ENCODE results near the gene EHMT1.

EHMT1 gene

GRCh38 chr9:137709411-137710101 is 90.8 kb downstream of the EHMT1 start:
- no peak for DNase-seq (ENCODE audit: low read depth in 1 of 2, low spot score in 1 of 2)
- no peaks in the 10 kb centered on the region for H3K27me3 ChIP-seq (ENCODE audit: insufficient read depth, poor library complexity, severe bottlenecking)
- no peak overlapping the region for H3K27ac ChIP-seq (replicated peaks)
- no peak overlapping the region for H3K4me3 ChIP-seq (replicated peaks; ENCODE audit: insufficient read depth, low read length)
- no peak for TF ChIP-seq SPI1 (IDR thresholded peaks at IDR 0.05; ENCODE audit: borderline replicate concordance, low read depth)
- no peak for TF ChIP-seq GABPA (IDR thresholded peaks at IDR 0.05; ENCODE audit: low read depth)
- TF ChIP-seq REST (IDR thresholded peaks at IDR 0.05; ENCODE audit: insufficient replicate concordance, low read depth) = no peak
- no peak for TF ChIP-seq CTCF (IDR thresholded peaks at IDR 0.05; ENCODE audit: insufficient read depth, low read length)

- DNase-seq (ENCODE audit: low read depth in 1 of 2, low spot score in 1 of 2) = no peak
- TF ChIP-seq SPI1 (IDR thresholded peaks at IDR 0.05; ENCODE audit: borderline replicate concordance, low read depth) (no peak), REST (IDR thresholded peaks at IDR 0.05; ENCODE audit: insufficient replicate concordance, low read depth) (no peak), CTCF (IDR thresholded peaks at IDR 0.05; ENCODE audit: insufficient read depth, low read length) (no peak), POLR2AphosphoS5 (IDR thresholded peaks at IDR 0.05; ENCODE audit: low read depth) (no peak), GABPA (IDR thresholded peaks at IDR 0.05; ENCODE audit: low read depth) (no peak)
- Histone ChIP-seq H3K27me3 (ENCODE audit: insufficient read depth, poor library complexity, severe bottlenecking) (no peaks in the 10 kb centered on the region), H3K4me3 (replicated peaks; ENCODE audit: insufficient read depth, low read length) (no peak overlapping the region), H3K27ac (replicated peaks) (no peak overlapping the region)
Observed at GRCh38 chr9:137710704-137711103, 91.9 kb downstream of the EHMT1 start.

GRCh38 chr9:137711678-137712105 is 92.9 kb downstream of the EHMT1 start:
- TF ChIP-seq REST (IDR thresholded peaks at IDR 0.05; ENCODE audit: insufficient replicate concordance, low read depth) (no peak), POLR2AphosphoS5 (IDR thresholded peaks at IDR 0.05; ENCODE audit: low read depth) (no peak), CTCF (IDR thresholded peaks at IDR 0.05; ENCODE audit: insufficient read depth, low read length) (no peak), SPI1 (IDR thresholded peaks at IDR 0.05; ENCODE audit: borderline replicate concordance, low read depth) (no peak), GABPA (IDR thresholded peaks at IDR 0.05; ENCODE audit: low read depth) (no peak)
- H3K27ac ChIP-seq (replicated peaks) = no peak overlapping the region

More at GRCh38 chr9:137711678-137712105, 92.9 kb downstream of the EHMT1 start:
- no peak overlapping the region for H3K4me3 ChIP-seq (replicated peaks; ENCODE audit: insufficient read depth, low read length)
- DNase-seq (ENCODE audit: low read depth in 1 of 2, low spot score in 1 of 2) = no peak
- no peaks in the 10 kb centered on the region for H3K27me3 ChIP-seq (ENCODE audit: insufficient read depth, poor library complexity, severe bottlenecking)
